ENCODE data around the gene CAT.

GRCh38 chr11:34481307-34481706 is 42.6 kb downstream of the CAT start:
- TF ChIP-seq CTCF (conservative IDR thresholded peaks at IDR 0.05; ENCODE audit: low read depth, low read length) (no peak), EZH2 (IDR thresholded peaks at IDR 0.05; ENCODE audit: borderline replicate concordance, low read depth, low read length, poor library complexity, severe bottlenecking) (no peak)
